Measurements from ENCODE around the gene SORBS1.

The SORBS1 gene

GRCh38 chr10:95388539-95388938, 172.6 kb downstream of the SORBS1 start:
- no peak overlapping the region for H3K4me3 ChIP-seq (ENCODE audit: low read length)
- no peak for TF ChIP-seq ZNF274 (IDR thresholded peaks at IDR 0.05; ENCODE audit: low read depth, low read length)

GRCh38 chr10:95388109-95388471, 173.1 kb downstream of the SORBS1 start:
- TF ChIP-seq ZNF274 (IDR thresholded peaks at IDR 0.05; ENCODE audit: low read depth, low read length), result no peak
- no peak overlapping the region for H3K4me3 ChIP-seq (ENCODE audit: low read length)

- no peak overlapping the region for H3K4me3 ChIP-seq (ENCODE audit: low read length)
- TF ChIP-seq ZNF274 (IDR thresholded peaks at IDR 0.05; ENCODE audit: low read depth, low read length), result no peak
Measured at GRCh38 chr10:95384011-95384704, 177.0 kb downstream of the SORBS1 start.

- H3K4me3 ChIP-seq (ENCODE audit: low read length), result no peak overlapping the region
- TF ChIP-seq ZNF274 (IDR thresholded peaks at IDR 0.05; ENCODE audit: low read depth, low read length), result no peak
Measured at GRCh38 chr10:95382596-95382995, 178.6 kb downstream of the SORBS1 start.

- TF ChIP-seq ZNF274 (IDR thresholded peaks at IDR 0.05; ENCODE audit: low read depth, low read length), result no peak
- no peak overlapping the region for H3K4me3 ChIP-seq (ENCODE audit: low read length)
Measured at GRCh38 chr10:95382174-95382573, 179.0 kb downstream of the SORBS1 start.

GRCh38 chr10:95377950-95378349, 183.2 kb downstream of the SORBS1 start:
- H3K4me3 ChIP-seq (ENCODE audit: low read length), result no peak overlapping the region
- TF ChIP-seq ZNF274 (IDR thresholded peaks at IDR 0.05; ENCODE audit: low read depth, low read length), result no peak

- H3K4me3 ChIP-seq (ENCODE audit: low read length), result no peak overlapping the region
- no peak for TF ChIP-seq ZNF274 (IDR thresholded peaks at IDR 0.05; ENCODE audit: low read depth, low read length)
Measured at GRCh38 chr10:95375418-95375817, 185.8 kb downstream of the SORBS1 start.

- TF ChIP-seq ZNF274 (IDR thresholded peaks at IDR 0.05; ENCODE audit: low read depth, low read length), result no peak
- no peak overlapping the region for H3K4me3 ChIP-seq (ENCODE audit: low read length)
Measured at GRCh38 chr10:95374597-95375209, 186.5 kb downstream of the SORBS1 start.

GRCh38 chr10:95373660-95374059, 187.5 kb downstream of the SORBS1 start:
- H3K4me3 ChIP-seq (ENCODE audit: low read length), result no peak overlapping the region
- no peak for TF ChIP-seq ZNF274 (IDR thresholded peaks at IDR 0.05; ENCODE audit: low read depth, low read length)

GRCh38 chr10:95364342-95364741, 196.8 kb downstream of the SORBS1 start:
- H3K4me3 ChIP-seq (ENCODE audit: low read length), result no peak overlapping the region
- no peak for TF ChIP-seq ZNF274 (IDR thresholded peaks at IDR 0.05; ENCODE audit: low read depth, low read length)

GRCh38 chr10:95363303-95363912, 197.8 kb downstream of the SORBS1 start:
- H3K4me3 ChIP-seq (ENCODE audit: low read length), result no peak overlapping the region
- TF ChIP-seq ZNF274 (IDR thresholded peaks at IDR 0.05; ENCODE audit: low read depth, low read length), result no peak

GRCh38 chr10:95360122-95360714, 201.0 kb downstream of the SORBS1 start:
- H3K4me3 ChIP-seq (ENCODE audit: low read length), result no peak overlapping the region
- no peak for TF ChIP-seq ZNF274 (IDR thresholded peaks at IDR 0.05; ENCODE audit: low read depth, low read length)

- no peak for TF ChIP-seq ZNF274 (IDR thresholded peaks at IDR 0.05; ENCODE audit: low read depth, low read length)
- H3K4me3 ChIP-seq (ENCODE audit: low read length), result no peak overlapping the region
Measured at GRCh38 chr10:95359466-95359865, 201.7 kb downstream of the SORBS1 start.

- H3K4me3 ChIP-seq (ENCODE audit: low read length), result no peak overlapping the region
- no peak for TF ChIP-seq ZNF274 (IDR thresholded peaks at IDR 0.05; ENCODE audit: low read depth, low read length)
Measured at GRCh38 chr10:95356190-95356955, 204.8 kb downstream of the SORBS1 start.

Measured in GM08714 (cell line).